ENCODE results near the gene AIRE.

- TF ChIP-seq CTCF (conservative IDR thresholded peaks at IDR 0.05 in 1 of 2, IDR thresholded peaks at IDR 0.05 in 1 of 2; ENCODE audit: extremely low read depth in 1 of 2, insufficient read depth in 1 of 2, low read depth in 1 of 2, low read length in 2 of 2) (no peak), EZH2 (IDR thresholded peaks at IDR 0.05; ENCODE audit: borderline replicate concordance, low read length) (no peak)
Observed at GRCh38 chr21:44291078-44291935, 5.6 kb downstream of the AIRE start.

Data from mammary epithelial cell (primary cell).